HCT116 (cell line): Measurements from ENCODE around the gene SCFD2. TPM values are rescaled to one million over a fixed set of nuclear protein-coding genes. Genes with fewer than 3 reads are reported as not detected.

Source experiments
- ATAC-seq: fragments of 200-7000 bp; cut with Tn5 transposase; 2 replicates; pipeline ENCODE4 v1.9.1; 2020; ENCODE audit warnings: mild to moderate bottlenecking, moderate library complexity
- BruUV-seq: library from RNA; stranded (reverse); fragments of 400-500 nt; replicated peaks from 2 replicates; lab custom pipeline; 2021; lab: Mats Ljungman, UMichigan
- CTCF ChIA-PET: fragments of 300-600 bp; sonication (Branson Sonifier 250); formaldehyde crosslinking; loops from one replicate; lab custom pipeline; 2021; ENCODE audit warnings: antibody characterized with exemption; lab: Charles Lee
- POLR2A ChIA-PET: fragments of 300-600, 350-600 bp; sonication (Branson Sonifier 250); formaldehyde crosslinking; loops from one replicate; lab custom pipeline; 2021; ENCODE audit warnings: antibody characterized with exemption; lab: Charles Lee
- RAD21 ChIA-PET, 2 experiments: fragments of 300-600 bp; sonication (Branson Sonifier 250); formaldehyde crosslinking; loops; one replicate each; lab custom pipeline; 2023; ENCODE audit warnings: low total read pairs in 2 of 2; ENCODE audit not compliant: uncharacterized antibody in 2 of 2, unreplicated experiment in 2 of 2, low non-redundant PET in 1 of 2; lab: Charles Lee
- DNase-seq: peaks from one replicate; pipeline ENCODE4 v3.0.0-alpha.2; 2010; ENCODE audit warnings: low read depth, low spot score
- H2AFZ ChIP-seq: fragments of 200-600 bp; shearing (Covaris generic), sonication (generic); 2 replicates; pipeline ENCODE4 v1.6.1; 2017; ENCODE audit warnings: low read depth, mixed run types, mixed read lengths, antibody characterized with exemption, low read length; ENCODE audit not compliant: poor library complexity, severe bottlenecking
- H3K27ac ChIP-seq: 2 replicates; pipeline ENCODE4 v1.5.1; 2012; ENCODE audit warnings: low read depth, low read length
- H3K27me3 ChIP-seq: fragments of 200-600 bp; sonication (generic); 2 replicates; pipeline ENCODE4 v1.6.1; 2016; ENCODE audit warnings: mixed run types, low read length, mixed read lengths; ENCODE audit not compliant: insufficient read depth
- H3K36me3 ChIP-seq, 2 experiments: fragments of 200-500 bp in 1 of 2; fragments of 200-600 bp in 1 of 2; sonication (Bioruptor generic) in 1 of 2; sonication (generic) in 1 of 2; 2 replicates each; pipeline versions ENCODE4 v1.5.1 to v1.6.1; 2014 to 2016; ENCODE audit warnings: low read length in 2 of 2, inconsistent platforms in 1 of 2, mixed read lengths in 1 of 2, mixed run types in 1 of 2; ENCODE audit not compliant: insufficient read depth in 2 of 2, control insufficient read depth in 1 of 2
- H3K4me1 ChIP-seq, 2 experiments: fragments of 200-600 bp in 1 of 2; sonication (generic) in 1 of 2; 2 replicates each; pipeline versions ENCODE4 v1.5.1 to v1.6.1; 2012 to 2017; ENCODE audit warnings: low read length in 2 of 2, inconsistent platforms in 1 of 2, mild to moderate bottlenecking in 1 of 2, mixed read lengths in 1 of 2, mixed run types in 1 of 2, moderate library complexity in 1 of 2; ENCODE audit not compliant: insufficient read depth in 2 of 2, control insufficient read depth in 1 of 2
- H3K4me2 ChIP-seq: fragments of 200-600 bp; sonication (generic); 2 replicates; pipeline ENCODE4 v1.6.1; 2017; ENCODE audit warnings: mixed run types, low read length, mixed read lengths
- H3K4me3 ChIP-seq, 2 experiments: fragments of 200-600 bp in 1 of 2; sonication (generic) in 1 of 2; replicated peaks in 1 of 2; 2 replicates each; pipeline ENCODE4 v1.5.1; 2011 to 2016; ENCODE audit warnings: low read length in 2 of 2, control low read depth in 1 of 2, low read depth in 1 of 2, mild to moderate bottlenecking in 1 of 2, mixed read lengths in 1 of 2, mixed run types in 1 of 2
- H3K79me2 ChIP-seq: fragments of 200-600 bp; sonication (generic); 2 replicates; pipeline ENCODE4 v1.6.1; 2017; ENCODE audit warnings: mild to moderate bottlenecking, mixed run types, low read length, moderate library complexity, mixed read lengths; ENCODE audit not compliant: insufficient read depth
- H3K9ac ChIP-seq: fragments of 200-600 bp; sonication (generic); 2 replicates; pipeline ENCODE4 v1.6.1; 2016; ENCODE audit warnings: low read length, mixed read lengths
- H3K9me2 ChIP-seq: fragments of 200-600 bp; sonication (generic), shearing (Covaris generic); 2 replicates; pipeline ENCODE4 v1.6.1; 2017; ENCODE audit warnings: mixed run types, mild to moderate bottlenecking, moderate library complexity; ENCODE audit not compliant: insufficient read depth
- H3K9me3 ChIP-seq, 2 experiments: fragments of 200-500 bp in 1 of 2; fragments of 200-600 bp in 1 of 2; sonication (Bioruptor generic) in 1 of 2; sonication (generic) in 1 of 2; 2 replicates each; pipeline ENCODE4 v1.6.1; 2014 to 2017; ENCODE audit warnings: low read length in 2 of 2, mixed read lengths in 2 of 2, inconsistent platforms in 1 of 2, low read depth in 1 of 2, mild to moderate bottlenecking in 1 of 2, mixed run types in 1 of 2, moderate library complexity in 1 of 2; ENCODE audit not compliant: control insufficient read depth in 1 of 2, insufficient read depth in 1 of 2
- H4K20me1 ChIP-seq: fragments of 200-600 bp; sonication (generic), shearing (Covaris generic); 2 replicates; pipeline ENCODE4 v1.6.1; 2017; ENCODE audit warnings: mixed run types, mild to moderate bottlenecking, moderate library complexity; ENCODE audit not compliant: insufficient read depth
- CBX3 ChIP-seq: IDR thresholded peaks from 2 replicates; pipeline ENCODE4 v1.6.1; 2012; ENCODE audit warnings: low read depth
- CEBPB ChIP-seq: IDR thresholded peaks from 2 replicates; pipeline ENCODE4 v1.6.1; 2012; ENCODE audit warnings: low read depth
- ELF1 ChIP-seq: IDR thresholded peaks from 2 replicates; pipeline ENCODE4 v1.6.1; 2012; ENCODE audit warnings: low read depth, borderline replicate concordance
- EZH2 ChIP-seq: fragments of 200-600 bp; sonication (generic); IDR thresholded peaks from 2 replicates; pipeline ENCODE4 v1.6.1; 2017; ENCODE audit warnings: antibody characterized with exemption, mixed run types
- JUND ChIP-seq: IDR thresholded peaks from 2 replicates; pipeline ENCODE4 v1.6.1; 2012
- POLR2AphosphoS5 ChIP-seq: IDR thresholded peaks from 2 replicates; pipeline ENCODE4 v1.6.1; 2011; ENCODE audit warnings: mild to moderate bottlenecking, low read depth, low read length, moderate library complexity
- RAD21 ChIP-seq: IDR thresholded peaks from 2 replicates; pipeline ENCODE4 v1.6.1; 2012; ENCODE audit warnings: low read depth, mild to moderate bottlenecking
- SIN3A ChIP-seq: IDR thresholded peaks from 2 replicates; pipeline ENCODE4 v1.6.1; 2012; ENCODE audit warnings: low read depth
- SRF ChIP-seq: IDR thresholded peaks from 2 replicates; pipeline ENCODE4 v1.6.1; 2012; ENCODE audit warnings: low read depth
- TCF7L2 ChIP-seq: IDR thresholded peaks from 2 replicates; pipeline ENCODE4 v1.7.0; 2011; ENCODE audit warnings: borderline replicate concordance, inconsistent platforms; ENCODE audit not compliant: insufficient read depth, insufficient read length; ENCODE audit errors: extremely low read depth
- YY1 ChIP-seq: IDR thresholded peaks from 2 replicates; pipeline ENCODE4 v1.6.1; 2011; ENCODE audit warnings: low read length, low read depth, moderate library complexity, mild to moderate bottlenecking; ENCODE audit not compliant: insufficient replicate concordance; ENCODE audit errors: extremely low read depth
- ZFX ChIP-seq: fragments of 450-650 bp; IDR thresholded peaks from 2 replicates; pipeline ENCODE4 v1.6.1; 2017
- ZNF274 ChIP-seq: fragments of 200-500 bp; sonication (Bioruptor generic); IDR thresholded peaks from 2 replicates; pipeline ENCODE4 v1.6.1; 2014; ENCODE audit warnings: mild to moderate bottlenecking, low read depth, low read length, inconsistent platforms
- intact Hi-C: fragments of 100-400 bp; cut with micrococcal nuclease; formaldehyde crosslinking; loops from 2 replicates; pipeline ENCODE4 v1.10.0; 2022
- total RNA-seq: library from RNA; stranded (reverse); gene quantifications from one replicate; pipeline ENCODE4 v1.2.1, GENCODE V29; 2021; ENCODE audit not compliant: unreplicated experiment
- TF ChIP-seq, protein P1 (sequence below): IDR thresholded peaks from 2 replicates; pipeline ENCODE4 v1.6.1; 2011; ENCODE audit warnings: mild to moderate bottlenecking, low read length, moderate library complexity; ENCODE audit not compliant: insufficient replicate concordance; ENCODE audit errors: extremely low read depth
- TF ChIP-seq, protein P2 (sequence below): IDR thresholded peaks from 2 replicates; pipeline ENCODE4 v1.6.1; 2012
- TF ChIP-seq, protein P3 (sequence below), 3 experiments: fragments of 200-600 bp in 1 of 3; sonication (generic) in 1 of 3; IDR thresholded peaks in 2 of 3; conservative IDR thresholded peaks in 1 of 3; 2 replicates each; pipeline ENCODE4 v1.5.1; 2012 to 2017; ENCODE audit warnings: low read depth in 2 of 3, low read length in 2 of 3, antibody characterized with exemption in 1 of 3, borderline replicate concordance in 1 of 3, control low read depth in 1 of 3, mild to moderate bottlenecking in 1 of 3, mixed read lengths in 1 of 3, mixed run types in 1 of 3, moderate library complexity in 1 of 3; ENCODE audit not compliant: insufficient read depth in 1 of 3

SCFD2 gene
- total RNA-seq, 1 experiment from 2014 or later, result 13.6 TPM

DNA sequence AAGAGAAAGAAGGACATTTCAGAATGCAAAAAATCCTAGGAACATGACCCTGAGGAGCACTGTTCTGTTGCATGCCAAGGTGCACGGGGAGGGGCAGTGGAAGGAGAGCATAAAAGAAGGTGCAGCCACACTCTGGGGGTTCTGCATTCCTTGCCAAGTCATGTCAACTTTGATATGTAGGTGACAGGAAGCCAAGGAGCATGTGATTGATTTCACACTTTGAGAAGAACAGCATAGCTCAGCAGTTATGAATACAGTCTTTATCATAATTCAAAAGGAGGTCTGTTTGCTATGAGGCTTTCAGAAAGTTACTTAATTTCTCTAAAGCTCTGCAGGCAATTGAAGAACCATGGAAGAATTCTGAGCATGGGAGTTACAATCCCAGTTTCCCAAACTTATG lies 50.6 kb downstream of the SCFD2 start:
- CTCF ChIA-PET, result no interaction called here
- no peaks in the 10 kb centered on the region for H3K9me2 ChIP-seq
- H3K79me2 ChIP-seq, result 0 out of 2 replicates have a peak, but pooled peaks cover 6% of the 10 kb centered on the region
- H3K4me1 ChIP-seq, result no peaks in the 10 kb centered on the region
- H3K4me2 ChIP-seq, result no peak overlapping the region
- H3K9me3 ChIP-seq, result no peaks in the 10 kb centered on the region
- no peak overlapping the region for H3K4me3 ChIP-seq
- no peak overlapping the region for H3K9ac ChIP-seq
- no peaks in the 10 kb centered on the region for H3K36me3 ChIP-seq
- RAD21 ChIA-PET, result no interaction called here
- H2AFZ ChIP-seq, result no peak overlapping the region
- ATAC-seq (no peak), DNase-seq (no peak)
- intact Hi-C loops, result no loop called here
- TF ChIP-seq, protein P1, sequence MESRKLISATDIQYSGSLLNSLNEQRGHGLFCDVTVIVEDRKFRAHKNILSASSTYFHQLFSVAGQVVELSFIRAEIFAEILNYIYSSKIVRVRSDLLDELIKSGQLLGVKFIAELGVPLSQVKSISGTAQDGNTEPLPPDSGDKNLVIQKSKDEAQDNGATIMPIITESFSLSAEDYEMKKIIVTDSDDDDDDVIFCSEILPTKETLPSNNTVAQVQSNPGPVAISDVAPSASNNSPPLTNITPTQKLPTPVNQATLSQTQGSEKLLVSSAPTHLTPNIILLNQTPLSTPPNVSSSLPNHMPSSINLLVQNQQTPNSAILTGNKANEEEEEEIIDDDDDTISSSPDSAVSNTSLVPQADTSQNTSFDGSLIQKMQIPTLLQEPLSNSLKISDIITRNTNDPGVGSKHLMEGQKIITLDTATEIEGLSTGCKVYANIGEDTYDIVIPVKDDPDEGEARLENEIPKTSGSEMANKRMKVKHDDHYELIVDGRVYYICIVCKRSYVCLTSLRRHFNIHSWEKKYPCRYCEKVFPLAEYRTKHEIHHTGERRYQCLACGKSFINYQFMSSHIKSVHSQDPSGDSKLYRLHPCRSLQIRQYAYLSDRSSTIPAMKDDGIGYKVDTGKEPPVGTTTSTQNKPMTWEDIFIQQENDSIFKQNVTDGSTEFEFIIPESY, result no peak
- TF ChIP-seq SRF (no peak), ZNF274 (no peak), TCF7L2 (no peak), ELF1 (no peak), YY1 (no peak), ZFX (no peak), CBX3 (no peak), JUND (no peak), EZH2 (no peak), SIN3A (no peak), CEBPB (no peak), POLR2AphosphoS5 (no peak), RAD21 (no peak)
- TF ChIP-seq, protein P2, sequence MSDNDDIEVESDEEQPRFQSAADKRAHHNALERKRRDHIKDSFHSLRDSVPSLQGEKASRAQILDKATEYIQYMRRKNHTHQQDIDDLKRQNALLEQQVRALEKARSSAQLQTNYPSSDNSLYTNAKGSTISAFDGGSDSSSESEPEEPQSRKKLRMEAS, result no peak
- TF ChIP-seq, protein P3, sequence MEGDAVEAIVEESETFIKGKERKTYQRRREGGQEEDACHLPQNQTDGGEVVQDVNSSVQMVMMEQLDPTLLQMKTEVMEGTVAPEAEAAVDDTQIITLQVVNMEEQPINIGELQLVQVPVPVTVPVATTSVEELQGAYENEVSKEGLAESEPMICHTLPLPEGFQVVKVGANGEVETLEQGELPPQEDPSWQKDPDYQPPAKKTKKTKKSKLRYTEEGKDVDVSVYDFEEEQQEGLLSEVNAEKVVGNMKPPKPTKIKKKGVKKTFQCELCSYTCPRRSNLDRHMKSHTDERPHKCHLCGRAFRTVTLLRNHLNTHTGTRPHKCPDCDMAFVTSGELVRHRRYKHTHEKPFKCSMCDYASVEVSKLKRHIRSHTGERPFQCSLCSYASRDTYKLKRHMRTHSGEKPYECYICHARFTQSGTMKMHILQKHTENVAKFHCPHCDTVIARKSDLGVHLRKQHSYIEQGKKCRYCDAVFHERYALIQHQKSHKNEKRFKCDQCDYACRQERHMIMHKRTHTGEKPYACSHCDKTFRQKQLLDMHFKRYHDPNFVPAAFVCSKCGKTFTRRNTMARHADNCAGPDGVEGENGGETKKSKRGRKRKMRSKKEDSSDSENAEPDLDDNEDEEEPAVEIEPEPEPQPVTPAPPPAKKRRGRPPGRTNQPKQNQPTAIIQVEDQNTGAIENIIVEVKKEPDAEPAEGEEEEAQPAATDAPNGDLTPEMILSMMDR (IDR thresholded peaks at IDR 0.05 in 2 of 3, conservative IDR thresholded peaks at IDR 0.05 in 1 of 3; ENCODE audit: borderline replicate concordance in 1 of 3, insufficient read depth in 1 of 3, low read depth in 2 of 3, low read length in 2 of 3), result no peak
- BruUV-seq, result no TSS peak
- H4K20me1 ChIP-seq, result no peaks in the 10 kb centered on the region
- POLR2A ChIA-PET, result interaction anchor here (0.7 kb wide), 1 partner anchor 126 kb away, joined by 3 read pairs; no protein-coding TSS in a partner anchor
- no peaks in the 10 kb centered on the region for H3K27me3 ChIP-seq
- no peak overlapping the region for H3K27ac ChIP-seq
